ENCODE data around the gene EXOC1L. TPM values are rescaled to one million over a fixed set of nuclear protein-coding genes. Genes with fewer than 3 reads are reported as not detected.

The EXOC1L gene
- total RNA-seq, result not detected

GRCh38 chr4:55819634-55820033 is at the start of gene EXOC1L:
Gene EXOC1L, plus strand, starts transcription at chr4:55819790. Its CDS starts 237 bp downstream, at chr4:55820027.
- no peak for DNase-seq (ENCODE audit: low spot score in 2 of 2)

GRCh38 chr4:55770662-55771061 is 48.9 kb upstream of the EXOC1L start:
- FAIRE-seq (no peak), DNase-seq (ENCODE audit: low spot score in 2 of 2) (no peak)

More at GRCh38 chr4:55819634-55820033, at the start of gene EXOC1L:
- FAIRE-seq, result no peak

- DNase-seq (ENCODE audit: low spot score in 2 of 2) (no peak), FAIRE-seq (no peak)
Measured at GRCh38 chr4:55781341-55781740, 38.2 kb upstream of the EXOC1L start.

GRCh38 chr4:55781812-55782211 is 37.8 kb upstream of the EXOC1L start:
- DNase-seq (ENCODE audit: low spot score in 2 of 2) (no peak), FAIRE-seq (no peak)

GRCh38 chr4:55783584-55783983 is 36.0 kb upstream of the EXOC1L start:
- DNase-seq (ENCODE audit: low spot score in 2 of 2) (no peak), FAIRE-seq (no peak)

- no peak for DNase-seq (ENCODE audit: low spot score in 2 of 2)
- FAIRE-seq, result no peak
Measured at GRCh38 chr4:55784747-55785146, 34.8 kb upstream of the EXOC1L start.

GRCh38 chr4:55791666-55792065 is 27.9 kb upstream of the EXOC1L start:
- DNase-seq (ENCODE audit: low spot score in 2 of 2) (no peak), FAIRE-seq (no peak)

GRCh38 chr4:55793479-55793878 is 26.1 kb upstream of the EXOC1L start:
- no peak for FAIRE-seq
- no peak for DNase-seq (ENCODE audit: low spot score in 2 of 2)

- DNase-seq (ENCODE audit: low spot score in 2 of 2), result no peak
- FAIRE-seq, result no peak
Measured at GRCh38 chr4:55794053-55794452, 25.5 kb upstream of the EXOC1L start.

- DNase-seq (ENCODE audit: low spot score in 2 of 2) (no peak), FAIRE-seq (no peak)
Measured at GRCh38 chr4:55795341-55795740, 24.2 kb upstream of the EXOC1L start.

GRCh38 chr4:55801498-55801897 is 18.1 kb upstream of the EXOC1L start:
- DNase-seq (ENCODE audit: low spot score in 2 of 2) (no peak), FAIRE-seq (no peak)

- DNase-seq (ENCODE audit: low spot score in 2 of 2) (no peak), FAIRE-seq (no peak)
Measured at GRCh38 chr4:55807556-55807955, 12.0 kb upstream of the EXOC1L start.

- no peak for FAIRE-seq
- DNase-seq (ENCODE audit: low spot score in 2 of 2), result no peak
Measured at GRCh38 chr4:55808186-55808585, 11.4 kb upstream of the EXOC1L start.

- DNase-seq (ENCODE audit: low spot score in 2 of 2), result no peak
- FAIRE-seq, result no peak
Measured at GRCh38 chr4:55808632-55809031, 11.0 kb upstream of the EXOC1L start.

GRCh38 chr4:55817691-55818090 is 1.9 kb upstream of the EXOC1L start:
- FAIRE-seq (no peak), DNase-seq (ENCODE audit: low spot score in 2 of 2) (no peak)

GRCh38 chr4:55820279-55820678 is 689 bp downstream of the EXOC1L start:
- FAIRE-seq (no peak), DNase-seq (ENCODE audit: low spot score in 2 of 2) (no peak)

- no peak for DNase-seq (ENCODE audit: low spot score in 2 of 2)
- no peak for FAIRE-seq
Measured at GRCh38 chr4:55822329-55822728, 2.7 kb downstream of the EXOC1L start.

- DNase-seq (ENCODE audit: low spot score in 2 of 2), result no peak
- no peak for FAIRE-seq
Measured at GRCh38 chr4:55824865-55825264, 5.3 kb downstream of the EXOC1L start.

GRCh38 chr4:55826986-55827385 is 7.4 kb downstream of the EXOC1L start:
- DNase-seq (ENCODE audit: low spot score in 2 of 2) (no peak), FAIRE-seq (no peak)

GRCh38 chr4:55827582-55827981 is 8.0 kb downstream of the EXOC1L start:
- DNase-seq (ENCODE audit: low spot score in 2 of 2) (no peak), FAIRE-seq (no peak)

- FAIRE-seq, result no peak
Measured at GRCh38 chr4:55830048-55830447, 10.5 kb downstream of the EXOC1L start.

GRCh38 chr4:55830716-55831115 is 11.1 kb downstream of the EXOC1L start:
- DNase-seq (ENCODE audit: low spot score in 2 of 2) (no peak), FAIRE-seq (no peak)

More at GRCh38 chr4:55830048-55830447, 10.5 kb downstream of the EXOC1L start:
- DNase-seq (ENCODE audit: low spot score in 2 of 2), result no peak

- FAIRE-seq, result no peak
- no peak for DNase-seq (ENCODE audit: low spot score in 2 of 2)
Measured at GRCh38 chr4:55834086-55834795, 14.7 kb downstream of the EXOC1L start.
